Activated CD8-positive, alpha-beta memory T cell treated with anti-CD3 and anti-CD28 coated beads for 1 hour (primary cell): Measurements from ENCODE around the gene CTIF.
"Not testable (repeated sequence)": the region's sequence is repeated elsewhere in the genome, so short reads cannot be mapped to it uniquely, and the experiment has no call there.

Source experiments
- DNase-seq, 2 donors: peaks; one replicate each; pipeline ENCODE4 v3.0.0-alpha.2; 2020; ENCODE audit warnings: low read depth in 1 of 2; ENCODE audit errors: extremely low read depth in 1 of 2

The CTIF gene

DNA sequence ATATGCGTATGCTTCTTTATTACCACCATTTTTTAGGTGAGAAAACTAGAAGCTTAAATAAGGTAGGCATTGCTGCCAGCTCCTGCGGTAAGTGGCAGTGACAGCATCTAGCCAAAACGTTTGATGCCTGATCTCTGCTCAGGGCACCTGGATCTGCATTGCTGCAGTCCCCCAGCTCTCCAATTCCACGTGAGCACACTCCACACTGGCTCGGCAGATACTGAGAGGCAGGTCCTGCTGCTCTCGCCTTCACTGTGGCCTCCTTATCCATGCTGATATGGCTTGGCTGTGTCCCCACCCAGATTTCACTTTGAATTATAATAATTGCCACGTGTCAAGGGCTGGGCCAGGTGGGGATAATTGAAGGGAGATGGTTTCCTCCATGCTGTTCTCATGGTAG lies 160.9 kb downstream of the CTIF start:
- DNase-seq, result no peak

- DNase-seq, result no peak
Measured at GRCh38 chr18:48700446-48700845, 161.6 kb downstream of the CTIF start.

GRCh38 chr18:48702346-48703027 lies 163.7 kb downstream of the CTIF start:
- DNase-seq, result no peak

DNA sequence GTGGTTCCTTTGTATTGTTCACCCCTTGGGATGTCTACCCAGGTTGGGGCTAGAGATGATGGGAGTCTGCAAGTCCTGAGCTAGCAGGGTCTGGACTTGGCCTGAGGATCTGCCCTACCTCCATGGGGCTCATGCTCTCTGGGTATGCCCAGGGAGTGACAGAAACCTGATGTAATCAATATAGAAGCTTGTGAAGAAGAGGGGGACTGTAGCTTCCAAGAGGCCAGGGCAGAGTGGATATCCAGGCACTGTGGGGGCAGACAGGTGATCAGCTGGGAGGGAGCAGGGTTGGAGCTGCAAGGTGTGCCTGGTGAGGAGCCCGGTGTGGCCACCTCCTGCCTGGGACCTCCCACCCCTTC lies 164.2 kb downstream of the CTIF start:
- DNase-seq, result no peak

DNA sequence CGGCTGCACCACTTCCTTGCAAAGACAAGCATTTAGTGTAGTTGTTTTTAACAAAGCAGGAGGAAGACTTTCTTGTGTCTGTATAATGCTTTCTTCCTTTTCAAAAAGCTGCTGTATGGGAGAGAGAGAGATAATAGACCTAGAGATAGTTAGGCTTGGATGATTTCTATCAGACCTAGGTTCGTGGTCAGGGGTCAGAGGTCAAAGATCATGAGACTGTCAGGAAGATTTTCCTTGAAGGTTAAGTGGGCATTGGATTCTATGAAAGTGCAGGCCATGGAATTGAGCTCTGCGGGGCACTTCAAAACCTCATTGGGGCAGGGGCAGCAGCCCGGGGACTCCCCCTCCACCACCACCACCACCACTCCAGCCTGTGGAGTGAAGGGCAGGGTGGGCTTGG lies 164.6 kb downstream of the CTIF start:
- DNase-seq, result no peak

DNA sequence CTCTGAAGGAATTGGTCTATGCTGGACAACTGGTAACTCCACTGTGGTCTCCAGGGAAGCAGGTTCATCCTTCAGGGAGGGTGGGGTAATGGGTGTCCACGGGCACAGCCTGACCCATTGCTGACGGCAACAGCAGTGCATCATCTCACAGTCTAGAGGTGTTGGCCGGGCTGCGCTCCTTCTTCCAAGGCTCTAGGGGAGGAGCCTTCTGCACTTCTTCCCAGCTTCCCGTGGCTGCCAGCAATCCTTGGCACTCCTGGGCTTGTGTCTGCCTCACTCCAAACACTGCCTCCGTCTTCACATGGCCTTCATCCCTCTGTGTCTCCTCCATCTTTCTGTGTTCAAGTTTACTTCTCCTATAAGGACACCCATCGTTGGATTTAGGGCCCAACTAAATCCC lies 166.2 kb downstream of the CTIF start:
- no peak for DNase-seq

- DNase-seq, result no peak
Measured at GRCh38 chr18:48705531-48705930, 166.7 kb downstream of the CTIF start.

GRCh38 chr18:48706731-48707130 lies 167.9 kb downstream of the CTIF start:
- no peak for DNase-seq

DNA sequence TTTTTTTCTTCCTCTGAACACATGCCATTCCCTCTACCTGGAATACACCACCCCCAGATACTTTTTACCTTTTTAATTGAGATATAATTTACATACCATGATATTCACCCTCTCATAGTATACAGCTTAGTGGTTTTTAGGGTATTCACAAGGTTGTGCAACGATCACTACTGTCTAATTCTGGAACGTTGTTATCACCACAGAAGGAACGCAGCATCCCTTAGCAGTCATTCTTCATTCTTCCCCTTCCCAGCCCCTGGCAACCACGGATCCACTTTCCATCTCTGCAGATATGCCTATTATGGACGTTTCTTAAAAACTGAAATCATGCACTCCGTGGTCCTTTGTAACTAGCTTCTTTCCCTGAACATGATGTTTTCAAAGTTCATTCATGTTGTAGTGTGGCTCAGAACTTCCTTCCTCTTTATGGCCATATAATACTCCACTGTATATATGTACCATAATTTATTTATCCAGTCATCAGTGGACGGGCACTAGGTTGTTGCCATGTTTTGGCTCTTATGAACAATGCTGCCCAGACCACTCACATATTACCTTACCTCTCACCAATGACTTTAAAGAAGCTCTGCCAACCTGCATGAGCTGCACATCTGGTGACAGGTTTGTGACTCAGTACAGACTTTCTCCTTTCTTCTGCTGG lies 168.9 kb downstream of the CTIF start:
- no peak for DNase-seq

DNA sequence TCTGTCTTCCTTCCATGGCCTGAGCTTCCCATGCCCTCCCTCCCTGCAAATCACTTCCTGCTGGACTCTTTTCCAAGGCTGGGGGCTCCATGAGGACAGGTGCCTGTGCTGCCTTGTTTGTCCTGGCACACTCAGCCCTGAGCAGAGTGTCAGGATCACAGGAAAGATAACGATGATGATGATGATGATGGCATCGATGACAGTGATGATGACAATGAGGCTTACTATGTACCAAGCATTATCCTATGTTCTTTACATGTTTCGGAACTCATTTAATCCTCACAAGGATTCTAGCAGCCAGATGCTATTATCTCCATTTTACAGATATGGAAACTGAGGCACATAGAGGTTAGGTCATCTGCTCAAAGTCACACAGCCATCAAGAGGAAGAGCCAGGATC lies 170.0 kb downstream of the CTIF start:
- no peak for DNase-seq

- DNase-seq, result no peak
Measured at GRCh38 chr18:48709371-48710062, 170.7 kb downstream of the CTIF start.

DNA sequence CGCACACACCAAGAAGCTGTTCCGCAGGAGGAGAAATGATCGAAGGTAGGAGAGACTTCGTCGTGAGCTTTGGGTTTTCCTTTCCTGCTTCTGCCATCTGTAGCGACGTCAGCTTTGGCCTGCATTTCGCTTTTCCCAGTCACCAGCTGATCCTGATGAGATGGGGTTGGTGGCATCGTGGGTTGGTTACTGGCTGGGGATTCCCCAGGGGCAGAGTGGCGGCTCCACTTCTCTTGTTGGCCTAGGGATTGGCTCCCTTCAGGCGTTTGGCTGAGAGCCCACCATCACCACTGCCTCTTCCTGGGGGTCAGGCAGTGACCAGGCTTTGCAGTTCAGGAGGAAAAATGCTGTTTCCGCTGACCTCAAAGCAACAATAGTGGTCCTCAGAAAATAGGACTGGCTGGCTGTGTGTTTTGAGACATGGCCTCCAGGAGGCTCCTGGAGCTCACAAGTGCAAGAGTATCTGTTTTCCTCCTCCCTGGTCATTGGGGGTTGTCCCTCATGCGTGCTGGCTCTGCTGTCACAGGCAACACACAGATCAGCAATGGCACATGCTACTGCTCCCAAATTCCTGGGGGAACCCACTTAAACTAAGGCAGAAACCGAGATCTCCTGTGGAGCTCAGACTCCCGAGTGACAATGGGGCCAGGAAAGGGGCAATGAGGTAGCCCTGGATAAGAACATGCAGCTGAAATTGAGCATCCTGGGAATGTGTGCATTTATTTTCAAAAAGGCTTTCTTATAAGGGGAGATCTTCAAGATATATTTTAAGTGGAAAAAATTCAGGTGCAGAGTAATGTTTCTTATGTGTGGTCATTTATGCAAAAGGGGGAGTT lies 173.0 kb downstream of the CTIF start:
- DNase-seq, result no peak

DNA sequence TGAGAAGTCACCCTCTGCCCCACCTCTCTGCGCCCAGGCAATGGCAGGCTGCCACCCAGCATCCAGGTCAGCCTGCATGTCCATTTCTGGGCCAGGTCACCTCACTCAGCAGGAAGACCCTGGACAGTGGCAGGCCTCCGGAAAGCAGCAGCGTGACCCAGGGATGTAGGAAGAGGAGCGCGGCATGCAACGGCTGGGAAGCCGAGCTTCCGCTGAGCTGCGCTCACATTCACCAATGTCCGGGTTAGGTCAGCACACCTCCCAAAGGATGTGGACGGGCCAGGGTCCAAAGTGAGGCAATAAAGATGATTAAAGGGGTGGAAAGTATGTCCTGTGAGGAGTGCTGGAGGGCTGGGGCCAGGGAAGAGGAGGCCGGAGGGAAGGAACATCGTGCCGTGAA lies 174.5 kb downstream of the CTIF start:
- DNase-seq, result no peak

- no peak for DNase-seq
Measured at GRCh38 chr18:48714873-48715272, 176.0 kb downstream of the CTIF start.

GRCh38 chr18:48715711-48716361 lies 177.0 kb downstream of the CTIF start:
- DNase-seq, result no peak

- DNase-seq, result not testable (repeated sequence)
Measured at GRCh38 chr18:48717227-48717626, 178.4 kb downstream of the CTIF start.

DNA sequence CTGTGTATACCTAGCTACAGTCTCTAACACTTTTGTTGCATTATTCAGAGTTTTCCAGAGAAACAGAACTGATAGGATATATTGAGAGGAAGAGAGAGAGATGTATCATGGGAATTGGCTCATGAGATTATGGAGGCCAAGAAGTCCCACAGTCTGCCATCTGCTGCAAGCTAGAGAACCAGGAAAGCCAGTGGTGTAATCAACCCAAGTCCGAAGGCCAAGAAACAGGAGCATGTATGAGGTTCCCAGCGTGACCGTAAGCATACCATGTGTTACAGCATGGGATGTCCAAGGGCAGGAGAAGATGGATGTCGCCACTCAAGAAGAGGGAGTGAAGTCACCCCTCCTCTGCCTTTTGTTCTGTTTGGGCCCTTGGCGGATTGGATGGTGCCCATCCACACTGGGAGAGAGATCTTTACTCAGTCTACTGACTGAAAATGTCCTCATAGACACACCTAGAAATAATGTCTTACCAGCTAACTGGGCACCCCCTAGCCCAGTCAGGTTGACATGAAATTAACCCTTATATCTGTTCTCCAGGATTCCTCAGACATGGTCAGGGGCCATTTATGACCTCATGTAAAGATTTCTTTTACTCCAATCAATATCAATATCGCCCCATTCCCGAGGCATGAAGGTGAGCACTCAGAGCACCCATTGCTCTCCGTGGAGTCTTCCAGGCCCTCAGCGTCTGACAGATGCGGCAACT lies 179.6 kb downstream of the CTIF start:
- DNase-seq, result no peak

DNA sequence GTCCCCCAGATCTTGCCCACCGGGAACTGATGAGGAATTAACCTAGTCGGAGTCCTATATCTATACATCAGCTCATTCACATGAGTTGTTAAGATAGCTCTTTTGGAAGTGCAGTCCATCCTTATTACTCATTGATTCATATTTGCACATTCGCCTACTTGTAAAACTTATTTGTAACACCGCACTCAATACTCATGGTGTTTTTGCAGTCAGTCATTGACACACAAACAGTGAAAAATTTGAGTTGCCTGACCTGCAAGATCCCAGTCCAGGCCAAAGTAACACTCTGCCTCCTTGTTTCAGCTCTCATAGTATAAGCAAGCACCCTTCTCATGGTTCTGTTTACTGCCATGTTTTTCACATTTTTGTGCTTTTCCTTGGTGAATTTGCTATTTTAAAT lies 180.6 kb downstream of the CTIF start:
- DNase-seq, result no peak

- DNase-seq, result no peak
Measured at GRCh38 chr18:48719974-48720654, 181.3 kb downstream of the CTIF start.

DNA sequence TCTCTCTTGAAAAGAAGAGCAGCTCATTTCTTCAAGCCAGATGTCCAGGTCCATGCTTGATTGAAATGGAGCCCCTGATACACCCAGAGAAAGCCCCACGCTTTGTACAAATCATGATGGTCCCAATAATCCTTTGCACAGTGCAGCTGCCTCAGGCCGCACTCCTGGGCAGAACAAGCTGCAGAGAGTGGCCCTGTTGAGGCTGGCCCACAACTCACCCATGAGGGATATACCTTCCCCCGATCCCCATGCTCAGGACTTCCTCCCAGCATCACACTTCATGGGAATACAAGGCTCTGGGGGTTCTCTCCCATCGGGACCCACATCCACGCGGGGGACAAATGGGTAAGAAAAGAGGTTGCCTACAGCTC lies 181.8 kb downstream of the CTIF start:
- DNase-seq, result no peak
